K562 (cell line): ENCODE data around the gene ST7. TPM values are rescaled to one million over a fixed set of nuclear protein-coding genes. Genes with fewer than 3 reads are reported as not detected.

Source experiments
- ADNP ChIP-seq: fragments of 200-800 bp; sonication (Bioruptor generic); IDR thresholded peaks from 2 replicates; pipeline ENCODE4 v1.6.1; 2016; ENCODE audit warnings: missing genetic modification characterization, missing compliant biosample characterization
- BRD9 ChIP-seq: fragments of 450-650 bp; IDR thresholded peaks from 2 replicates; pipeline ENCODE4 v1.6.1; 2018; ENCODE audit warnings: low read depth; ENCODE audit not compliant: partially characterized antibody
- CBX3 ChIP-seq, 2 experiments: IDR thresholded peaks; 1 replicate in 1 of 2; 2 replicates in 1 of 2; pipeline ENCODE4 v1.6.1; 2012; ENCODE audit warnings: inconsistent platforms in 2 of 2, low read length in 2 of 2, borderline replicate concordance in 1 of 2, control low read depth in 1 of 2
- CC2D1A ChIP-seq: fragments of 450-650 bp; IDR thresholded peaks from 2 replicates; pipeline ENCODE4 v1.6.1; 2017; ENCODE audit warnings: mild to moderate bottlenecking
- CCNT2 ChIP-seq: IDR thresholded peaks from 2 replicates; pipeline ENCODE4 v1.6.1; 2011; ENCODE audit warnings: borderline replicate concordance, low read depth, mild to moderate bottlenecking, moderate library complexity, mixed read lengths, low read length; ENCODE audit not compliant: insufficient read length; ENCODE audit errors: extremely low read depth
- E2F1 ChIP-seq: sonication (generic); formaldehyde crosslinking; IDR thresholded peaks from 2 replicates; pipeline ENCODE4 v1.8.1; 2023; ENCODE audit warnings: mild to moderate bottlenecking, missing genetic modification reagents, moderate library complexity
- GTF2B ChIP-seq: IDR thresholded peaks from 2 replicates; pipeline ENCODE4 v1.6.1; 2011; ENCODE audit not compliant: insufficient read length; ENCODE audit errors: extremely low read depth
- MCM2 ChIP-seq: fragments of 450-650 bp; IDR thresholded peaks from 2 replicates; pipeline ENCODE4 v1.6.1; 2017; ENCODE audit warnings: low read depth, mild to moderate bottlenecking
- POLR3G ChIP-seq: IDR thresholded peaks from 2 replicates; pipeline ENCODE4 v1.6.1; 2011; ENCODE audit not compliant: insufficient read length, insufficient replicate concordance; ENCODE audit errors: extremely low read depth
- RBBP5 ChIP-seq: fragments of 200-600 bp; sonication (generic); IDR thresholded peaks from 2 replicates; pipeline ENCODE4 v1.6.1; 2012; ENCODE audit warnings: borderline replicate concordance, mild to moderate bottlenecking, low read length, control low read depth, inconsistent platforms; ENCODE audit not compliant: insufficient read depth, poor library complexity, severe bottlenecking
- RBFOX2 ChIP-seq: fragments of 200-400 bp; formaldehyde crosslinking; IDR thresholded peaks from 2 replicates; pipeline ENCODE4 v1.6.1; 2017; ENCODE audit warnings: low read depth, mild to moderate bottlenecking, low read length, moderate library complexity
- SIN3B ChIP-seq: fragments of 450-650 bp; IDR thresholded peaks from 2 replicates; pipeline ENCODE4 v1.6.1; 2017; ENCODE audit warnings: low read depth, mild to moderate bottlenecking, moderate library complexity
- SNIP1 ChIP-seq: fragments of 450-650 bp; IDR thresholded peaks from 2 replicates; pipeline ENCODE4 v1.7.1; 2017; ENCODE audit warnings: low read depth, mild to moderate bottlenecking
- SUPT5H ChIP-seq: fragments of 450-650 bp; IDR thresholded peaks from 2 replicates; pipeline ENCODE4 v1.6.1; 2016
- TGIF2 ChIP-seq: sonication (generic); formaldehyde crosslinking; IDR thresholded peaks from 2 replicates; pipeline ENCODE4 v1.8.1; 2022; ENCODE audit warnings: mild to moderate bottlenecking, missing genetic modification reagents, moderate library complexity
- VEZF1 ChIP-seq: fragments of 200-800 bp; sonication (Bioruptor generic); IDR thresholded peaks from 2 replicates; pipeline ENCODE4 v1.6.1; 2017; ENCODE audit warnings: missing genetic modification characterization, missing compliant biosample characterization
- ZBTB17 ChIP-seq: fragments of 450-650 bp; formaldehyde crosslinking; IDR thresholded peaks from 2 replicates; pipeline ENCODE4 v1.4.0; 2020; ENCODE audit warnings: mild to moderate bottlenecking
- ZNF165 ChIP-seq: fragments of 250-450 bp; sonication (Bioruptor Pico); IDR thresholded peaks from 2 replicates; pipeline ENCODE4 v1.4.0; 2020; ENCODE audit warnings: borderline replicate concordance
- ZNF583 ChIP-seq: fragments of 250-450 bp; sonication (Bioruptor Pico); IDR thresholded peaks from 2 replicates; pipeline ENCODE4 v1.4.0; 2020
- polyA plus RNA-seq, 8 experiments: library from polyadenylated mRNA; depleted of rRNA in 4 of 8; stranded (reverse) in 5 of 8; unstranded in 3 of 8; fragments of >200 nt; fragmentation: Nextera tagmentation in 2 of 8; fragmentation: Illumina TruSeq in 1 of 8; extraction: Ambion mirVana in 2 of 8; extraction: Trizol in 1 of 8; gene quantifications; 2 replicates each; pipeline versions ENCODE4 v1.2.1 to v1.2.3, GENCODE V29; 2011 to 2014; ENCODE audit warnings: inconsistent platforms in 1 of 8, missing spikeins in 1 of 8
- total RNA-seq, 7 experiments: library from RNA; depleted of rRNA in 6 of 7; stranded (reverse); fragments of >200 nt in 6 of 7; fragmentation: Illumina TruSeq in 2 of 7; extraction: Trizol in 2 of 7; gene quantifications; 2 replicates each; pipeline versions ENCODE4 v1.2.1 to v1.2.3, GENCODE V29; 2011 to 2021; ENCODE audit warnings: low replicate concordance in 1 of 7
- TF ChIP-seq, protein P1 (sequence below): fragments of 200-800 bp; sonication (Bioruptor generic); IDR thresholded peaks from 2 replicates; pipeline ENCODE4 v1.6.1; 2017; ENCODE audit warnings: missing genetic modification characterization, missing compliant biosample characterization
- TF ChIP-seq, protein P2 (sequence below): fragments of 450-650 bp; formaldehyde crosslinking; IDR thresholded peaks from 2 replicates; pipeline ENCODE4 v1.4.0; 2020; ENCODE audit warnings: mild to moderate bottlenecking, moderate library complexity

The ST7 gene
- total and polyA plus RNA-seq, 9 of the 15 experiments (the other 6 are each of a cell fraction or from before 2014, with no cell fraction given) = 23.9 to 56.3 (median 36.9) TPM

DNA sequence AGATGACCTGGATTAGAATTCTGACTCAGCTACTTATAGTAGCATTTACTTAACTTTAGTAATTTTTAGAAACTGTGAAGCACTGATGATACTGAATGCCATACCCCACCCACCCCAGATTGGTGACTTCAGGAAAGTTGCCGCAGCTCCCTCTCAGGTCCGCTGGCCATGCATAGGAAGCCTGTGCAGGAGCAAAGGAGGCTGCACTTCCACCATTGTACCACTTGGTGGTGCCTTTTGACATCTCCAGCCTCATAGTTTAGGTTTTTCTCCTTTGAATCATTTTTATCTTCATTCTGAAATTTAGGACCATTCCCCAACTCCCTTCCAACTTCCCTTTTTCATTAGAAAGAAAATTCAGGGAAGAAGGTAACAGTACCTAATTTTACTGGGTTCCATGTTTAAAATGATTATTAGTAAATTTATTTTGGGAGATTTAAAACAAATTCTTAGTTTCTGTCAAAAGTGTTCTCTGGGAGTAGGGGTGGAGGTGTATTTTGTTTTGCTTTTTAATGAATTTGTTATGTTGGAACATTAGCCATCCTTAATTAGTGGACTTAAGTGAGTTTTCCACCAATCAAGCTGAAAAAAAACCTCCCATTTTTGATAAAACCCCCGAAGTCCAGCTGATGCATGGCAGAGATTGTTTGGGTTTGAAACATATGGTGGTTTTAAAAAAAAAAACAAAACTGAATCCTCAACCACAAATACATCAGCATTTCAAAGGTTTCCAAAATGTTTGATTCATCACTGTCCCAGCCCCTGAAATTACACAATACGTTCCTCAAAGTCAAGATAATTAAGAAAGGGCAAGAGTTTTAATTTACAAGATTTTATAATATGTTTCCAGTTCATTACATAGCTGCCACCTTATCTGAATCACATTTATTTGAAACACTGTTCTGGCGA is 259.9 kb downstream of the ST7 start (continued):
- TF ChIP-seq, protein P1, sequence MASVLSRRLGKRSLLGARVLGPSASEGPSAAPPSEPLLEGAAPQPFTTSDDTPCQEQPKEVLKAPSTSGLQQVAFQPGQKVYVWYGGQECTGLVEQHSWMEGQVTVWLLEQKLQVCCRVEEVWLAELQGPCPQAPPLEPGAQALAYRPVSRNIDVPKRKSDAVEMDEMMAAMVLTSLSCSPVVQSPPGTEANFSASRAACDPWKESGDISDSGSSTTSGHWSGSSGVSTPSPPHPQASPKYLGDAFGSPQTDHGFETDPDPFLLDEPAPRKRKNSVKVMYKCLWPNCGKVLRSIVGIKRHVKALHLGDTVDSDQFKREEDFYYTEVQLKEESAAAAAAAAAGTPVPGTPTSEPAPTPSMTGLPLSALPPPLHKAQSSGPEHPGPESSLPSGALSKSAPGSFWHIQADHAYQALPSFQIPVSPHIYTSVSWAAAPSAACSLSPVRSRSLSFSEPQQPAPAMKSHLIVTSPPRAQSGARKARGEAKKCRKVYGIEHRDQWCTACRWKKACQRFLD (CRISPR knock-in tag) = no peak
- TF ChIP-seq MCM2 (no peak), RBBP5 (no peak), CC2D1A (peak; percentile 98), TGIF2 (no peak), SIN3B (no peak), BRD9 (no peak), POLR3G (no peak), ZNF583 (CRISPR knock-in tag) (no peak), CBX3 (IDR thresholded peaks at IDR 0.05; ENCODE audit: borderline replicate concordance in 1 of 2, low read length in 2 of 2) (peak in 1 of 2 experiments; percentile 49; a peak in 1 of 3 replicates), ZBTB17 (CRISPR knock-in tag) (no peak), SUPT5H (no peak), SNIP1 (no peak), CCNT2 (no peak), ZNF165 (no peak), VEZF1 (CRISPR knock-in tag) (no peak), E2F1 (CRISPR knock-in tag) (no peak), RBFOX2 (no peak), GTF2B (no peak), ADNP (tag) (0 out of 2 replicates have a peak, but pooled peaks have one; percentile 21)
- TF ChIP-seq, protein P2, sequence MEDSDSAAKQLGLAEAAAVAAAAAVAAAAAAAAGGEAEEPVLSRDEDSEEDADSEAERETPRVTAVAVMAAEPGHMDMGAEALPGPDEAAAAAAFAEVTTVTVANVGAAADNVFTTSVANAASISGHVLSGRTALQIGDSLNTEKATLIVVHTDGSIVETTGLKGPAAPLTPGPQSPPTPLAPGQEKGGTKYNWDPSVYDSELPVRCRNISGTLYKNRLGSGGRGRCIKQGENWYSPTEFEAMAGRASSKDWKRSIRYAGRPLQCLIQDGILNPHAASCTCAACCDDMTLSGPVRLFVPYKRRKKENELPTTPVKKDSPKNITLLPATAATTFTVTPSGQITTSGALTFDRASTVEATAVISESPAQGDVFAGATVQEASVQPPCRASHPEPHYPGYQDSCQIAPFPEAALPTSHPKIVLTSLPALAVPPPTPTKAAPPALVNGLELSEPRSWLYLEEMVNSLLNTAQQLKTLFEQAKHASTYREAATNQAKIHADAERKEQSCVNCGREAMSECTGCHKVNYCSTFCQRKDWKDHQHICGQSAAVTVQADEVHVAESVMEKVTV (CRISPR knock-in tag) = peak; percentile 69
